ENCODE measurements around the gene COPA.

- TF ChIP-seq CTCF (IDR thresholded peaks at IDR 0.05) (no peak), POLR2A (IDR thresholded peaks at IDR 0.05) (no peak)
Observed at GRCh38 chr1:160340866-160341265, 2.2 kb downstream of the COPA start.
